HUES64 (cell line): Measurements from ENCODE around the gene MSRB1.
"Not testable (repeated sequence)": the region's sequence is repeated elsewhere in the genome, so short reads cannot be mapped to it uniquely, and the experiment has no call there.

Experiments used
- H3K27ac ChIP-seq: 2 replicates; pipeline ENCODE4 v1.7.0; 2013; ENCODE audit warnings: low read depth, low read length, inconsistent platforms
- H3K27me3 ChIP-seq: 2 replicates; pipeline ENCODE4 v1.6.1; 2013; ENCODE audit warnings: mild to moderate bottlenecking, low read length; ENCODE audit not compliant: insufficient read depth
- H3K36me3 ChIP-seq: 2 replicates; pipeline ENCODE4 v1.6.1; 2013; ENCODE audit warnings: mild to moderate bottlenecking, low read length; ENCODE audit not compliant: insufficient read depth
- H3K4me1 ChIP-seq: 2 replicates; pipeline ENCODE4 v1.6.1; 2013; ENCODE audit warnings: mild to moderate bottlenecking, low read length, moderate library complexity; ENCODE audit not compliant: insufficient read depth
- H3K4me3 ChIP-seq: 2 replicates; pipeline ENCODE4 v1.5.1; 2013; ENCODE audit warnings: mild to moderate bottlenecking, low read length, moderate library complexity
- H3K9ac ChIP-seq: 2 replicates; pipeline ENCODE4 v1.6.1; 2013; ENCODE audit warnings: mild to moderate bottlenecking, low read depth, low read length
- H3K9me3 ChIP-seq: 2 replicates; pipeline ENCODE4 v1.6.1; 2013; ENCODE audit warnings: low read depth, low read length; ENCODE audit not compliant: insufficient read depth
- WGBS: fragments of 150-250, 120-280 bp; methylation state at CpG from one replicate; pipeline ENCODE4 v1.1.7; 2013; ENCODE audit warnings: missing lambda C conversion rate; 5-methylcytosine and 5-hydroxymethylcytosine counted together

MSRB1 gene

GRCh38 chr16:1944612-1945199 lies 1.7 kb upstream of the MSRB1 start:
- no peak overlapping the region for H3K9ac ChIP-seq
- no peak overlapping the region for H3K4me3 ChIP-seq
- H3K27me3 ChIP-seq, result peaks cover 5% of the 10 kb centered on the region; the same call in 1 of the 2 replicates
- H3K36me3 ChIP-seq, result peaks cover 8% of the 10 kb centered on the region
- H3K9me3 ChIP-seq, result no peaks in the 10 kb centered on the region
- H3K27ac ChIP-seq, result no peak overlapping the region
- WGBS, result 87% methylated on average over 20 of the region's 21 CpGs
- 0 out of 2 replicates have a peak, but pooled peaks cover 5% of the 10 kb centered on the region for H3K4me1 ChIP-seq

DNA sequence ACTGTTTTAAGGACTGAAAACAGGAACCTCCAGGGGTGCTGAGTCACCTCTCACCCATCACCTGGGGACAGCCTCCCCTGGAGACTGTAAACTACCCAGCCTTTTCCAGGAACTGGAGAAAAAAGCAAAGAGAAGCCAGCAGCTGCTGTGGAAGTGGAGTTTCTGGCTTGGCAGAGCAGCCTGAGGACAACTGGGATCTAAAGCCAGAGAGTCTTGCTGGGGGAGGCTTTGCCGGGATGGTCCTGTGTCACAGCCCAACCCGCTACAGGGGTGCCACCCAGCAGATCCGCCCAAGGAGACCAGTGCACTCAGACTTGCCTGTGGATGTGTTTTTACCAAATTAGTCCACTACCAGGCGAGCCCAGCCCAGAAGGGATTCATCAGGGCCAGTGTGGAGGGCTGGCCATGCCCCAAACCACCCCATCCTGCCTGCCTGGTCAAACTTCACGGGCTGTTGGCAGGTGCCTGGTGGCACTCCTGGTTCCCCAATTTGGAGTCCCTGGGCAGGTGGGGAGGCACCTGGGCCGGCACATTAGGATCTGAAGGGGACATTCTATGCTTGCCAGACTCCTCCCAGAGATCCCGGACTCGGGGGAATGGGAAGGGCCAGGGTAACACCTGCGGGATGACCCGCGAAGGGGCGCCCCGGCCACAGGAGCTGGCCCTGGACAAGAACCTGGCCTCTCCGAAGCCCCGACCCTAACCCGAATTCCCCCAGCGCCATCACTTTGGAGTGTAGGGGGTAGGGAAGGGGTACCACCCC lies 771 bp downstream of the MSRB1 start:
- Histone ChIP-seq H3K27ac (no peak overlapping the region), H3K4me1 (0 out of 2 replicates have a peak, but pooled peaks cover 5% of the 10 kb centered on the region)

DNA sequence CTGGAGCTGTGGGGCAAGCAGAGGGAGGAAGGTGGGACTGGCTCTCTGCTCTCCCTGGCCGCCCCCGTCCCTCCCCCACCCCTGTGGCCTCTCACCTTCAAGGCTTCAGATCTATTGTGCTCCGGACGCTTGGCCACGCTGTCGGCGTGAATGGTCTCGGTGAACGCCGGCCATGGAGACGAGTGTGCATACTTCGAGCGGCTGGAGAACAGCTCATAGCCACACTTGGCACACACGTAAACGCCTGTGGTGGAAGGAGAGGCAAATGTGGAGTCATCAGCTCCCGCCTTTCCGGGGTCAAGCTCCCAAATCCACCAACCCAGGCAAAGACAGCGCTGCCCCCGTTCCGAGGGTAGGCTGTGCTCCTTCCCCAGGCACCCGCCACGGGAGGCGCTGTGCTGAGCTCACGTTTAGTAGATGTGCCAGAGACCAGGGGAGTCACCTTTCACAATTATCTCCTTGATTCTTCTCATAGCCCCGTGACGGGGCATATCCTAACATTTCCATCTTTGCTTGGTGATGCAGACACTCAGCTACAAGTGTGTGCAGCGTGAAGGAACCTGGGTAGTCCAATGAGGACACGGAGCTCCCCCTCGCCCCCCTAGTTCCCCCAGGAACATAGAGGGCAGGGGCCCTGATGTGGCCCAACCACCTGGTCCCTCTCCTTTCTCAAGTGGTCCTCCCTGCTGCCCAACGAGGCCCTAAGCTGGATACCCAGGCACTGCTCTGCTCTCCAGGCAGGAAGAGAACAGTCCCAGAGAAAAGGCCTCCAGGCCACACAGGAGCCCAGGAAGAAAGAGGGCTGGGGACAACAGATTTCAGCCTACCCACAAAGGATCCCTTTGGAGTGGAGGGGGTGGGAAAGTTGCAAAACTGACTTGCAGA lies 1.6 kb downstream of the MSRB1 start:
- WGBS, result 84% methylated on average over 30 of the region's 30 CpGs
- peaks cover 21% of the 10 kb centered on the region for H3K36me3 ChIP-seq
- H3K4me1 ChIP-seq, result 0 out of 2 replicates have a peak, but pooled peaks cover 5% of the 10 kb centered on the region
- H3K27me3 ChIP-seq, result peaks cover 5% of the 10 kb centered on the region; the same call in 1 of the 2 replicates
- peak overlapping the region; percentile 71; the same call in 1 of the 2 replicates for H3K4me3 ChIP-seq
- no peak overlapping the region for H3K27ac ChIP-seq
- no peak overlapping the region for H3K9ac ChIP-seq
- H3K9me3 ChIP-seq, result no peaks in the 10 kb centered on the region

More for the DNA sequence above, 771 bp downstream of the MSRB1 start:
- Histone ChIP-seq H3K36me3 (peaks cover 21% of the 10 kb centered on the region), H3K9me3 (no peaks in the 10 kb centered on the region), H3K9ac (peak overlapping the region; percentile 37), H3K27me3 (peaks cover 5% of the 10 kb centered on the region; the same call in 1 of the 2 replicates), H3K4me3 (peak overlapping the region; percentile 71)
- WGBS, result 34% methylated on average over 14 of the region's 17 CpGs

DNA sequence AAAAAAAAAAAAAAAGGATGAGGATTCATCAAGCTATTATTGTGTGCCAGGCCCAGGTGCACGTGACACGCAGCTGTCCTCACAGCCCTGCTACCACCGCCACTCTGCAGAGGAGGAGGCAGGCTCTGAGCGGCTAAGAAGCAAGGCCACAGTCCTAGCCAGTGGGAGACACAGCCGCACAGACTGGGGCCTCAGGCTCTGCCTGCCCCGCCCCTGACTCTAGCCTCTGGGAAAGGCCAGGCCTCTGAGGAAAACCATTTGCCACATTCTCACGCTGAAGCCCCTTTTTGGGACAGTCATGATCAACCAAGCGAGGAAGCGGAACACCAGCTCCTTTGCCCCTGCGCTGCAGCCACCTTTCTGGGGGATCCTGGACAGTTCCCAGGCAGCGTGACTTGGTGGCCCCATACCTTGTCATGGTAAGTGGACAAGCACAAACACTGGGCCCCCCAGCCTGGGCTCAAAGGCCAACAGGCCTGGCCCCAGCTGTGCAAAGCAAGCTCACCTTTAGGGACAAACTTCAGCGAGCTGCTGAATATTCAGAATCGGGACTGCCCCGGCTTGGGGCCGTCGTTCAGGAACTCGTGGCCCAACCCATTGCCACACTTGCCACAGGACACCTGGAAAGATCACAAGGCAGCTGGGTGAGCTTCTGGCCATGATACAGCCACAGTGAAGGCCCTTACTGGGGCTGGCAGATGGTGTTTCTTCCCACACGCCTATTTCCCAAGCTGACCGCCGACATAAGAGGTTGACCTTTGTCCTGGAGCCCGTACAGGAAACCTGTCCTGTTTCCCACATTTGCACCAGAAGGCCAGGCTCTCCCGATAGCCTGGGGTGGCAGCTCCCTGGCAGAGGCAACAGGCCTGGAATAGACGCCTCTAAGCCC lies 2.5 kb downstream of the MSRB1 start:
- H3K36me3 ChIP-seq, result peaks cover 21% of the 10 kb centered on the region
- no peak overlapping the region for H3K4me3 ChIP-seq
- WGBS, result 96% methylated on average over 23 of the region's 23 CpGs
- H3K9me3 ChIP-seq, result no peaks in the 10 kb centered on the region
- 0 out of 2 replicates have a peak, but pooled peaks cover 5% of the 10 kb centered on the region for H3K4me1 ChIP-seq
- peaks cover 5% of the 10 kb centered on the region; the same call in 1 of the 2 replicates for H3K27me3 ChIP-seq
- H3K27ac ChIP-seq, result no peak overlapping the region
- H3K9ac ChIP-seq, result no peak overlapping the region

GRCh38 chr16:1939833-1940232 lies 3.2 kb downstream of the MSRB1 start:
- H3K36me3 ChIP-seq, result peaks cover 21% of the 10 kb centered on the region
- H3K9me3 ChIP-seq, H3K9ac ChIP-seq, H3K4me1 ChIP-seq, H3K27ac ChIP-seq, H3K27me3 ChIP-seq, H3K4me3 ChIP-seq: not testable (repeated sequence)
- WGBS, result 95% methylated on average over 8 of the region's 8 CpGs

DNA sequence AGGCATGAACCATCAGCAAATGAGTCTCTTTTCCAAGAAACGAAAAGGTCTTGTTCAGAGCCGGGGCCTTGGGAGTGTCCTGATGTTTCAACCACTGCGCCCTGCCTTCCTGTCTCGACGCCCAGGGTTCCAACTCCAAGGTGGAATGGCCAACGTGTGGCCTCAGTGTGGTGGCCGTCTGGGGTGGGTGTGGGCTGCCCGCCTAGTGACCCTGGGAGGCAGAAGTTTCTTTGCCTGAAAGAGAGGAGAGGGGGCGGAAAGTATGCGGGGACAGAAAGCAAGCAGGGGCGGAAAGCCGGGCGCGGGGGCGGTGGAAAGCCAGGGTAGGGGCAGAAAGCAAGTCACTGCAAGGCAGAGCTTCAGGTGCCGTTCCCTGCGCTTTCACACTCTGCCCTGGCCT lies 4.1 kb downstream of the MSRB1 start:
- WGBS, result 95% methylated on average over 17 of the region's 17 CpGs
- Histone ChIP-seq H3K4me3 (no peak overlapping the region), H3K36me3 (peaks cover 21% of the 10 kb centered on the region), H3K27me3 (peaks cover 5% of the 10 kb centered on the region; the same call in 1 of the 2 replicates), H3K9me3 (no peaks in the 10 kb centered on the region), H3K27ac (no peak overlapping the region), H3K4me1 (0 out of 2 replicates have a peak, but pooled peaks cover 5% of the 10 kb centered on the region), H3K9ac (no peak overlapping the region)

- Histone ChIP-seq H3K9ac (no peak overlapping the region), H3K36me3 (peaks cover 21% of the 10 kb centered on the region), H3K9me3 (no peaks in the 10 kb centered on the region), H3K4me3 (no peak overlapping the region), H3K27ac (no peak overlapping the region), H3K4me1 (0 out of 2 replicates have a peak, but pooled peaks cover 5% of the 10 kb centered on the region), H3K27me3 (peaks cover 5% of the 10 kb centered on the region; the same call in 1 of the 2 replicates)
- WGBS, result 96% methylated on average over 10 of the region's 10 CpGs
These were observed 4.7 kb downstream of the MSRB1 start for GRCh38 chr16:1938316-1938715.

DNA sequence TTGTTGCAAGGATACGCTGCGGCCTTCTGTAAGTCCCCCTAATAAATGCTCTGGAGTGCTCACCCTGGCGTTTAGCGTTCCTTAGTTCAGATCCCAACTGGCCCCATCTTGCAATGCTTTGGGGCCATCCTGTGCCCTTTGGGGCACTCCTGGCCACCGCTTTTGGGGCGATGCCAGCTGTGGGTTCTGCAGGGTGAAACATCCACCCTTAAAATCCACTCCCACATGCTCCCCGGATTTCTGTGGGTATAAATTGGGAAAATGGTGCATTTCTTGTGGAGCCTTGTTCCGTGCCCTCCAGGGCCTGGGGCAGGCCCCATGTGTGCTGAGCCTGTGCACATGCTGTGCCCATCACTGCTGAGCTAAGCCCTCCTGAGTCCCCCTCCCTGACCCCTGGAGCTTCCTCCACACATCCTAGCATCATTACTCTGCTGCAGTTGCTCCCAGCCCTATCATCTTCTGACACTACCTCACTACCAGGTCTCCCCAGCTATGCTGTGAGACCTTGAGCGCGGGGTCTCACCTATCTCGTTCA lies 6.0 kb downstream of the MSRB1 start:
- Histone ChIP-seq H3K9me3 (no peaks in the 10 kb centered on the region), H3K9ac (no peak overlapping the region), H3K4me3 (no peak overlapping the region), H3K27me3 (no peaks in the 10 kb centered on the region), H3K4me1 (0 out of 2 replicates have a peak, but pooled peaks cover 2% of the 10 kb centered on the region), H3K27ac (no peak overlapping the region), H3K36me3 (peaks cover 21% of the 10 kb centered on the region)
- WGBS, result 93% methylated on average over 10 of the region's 11 CpGs

DNA sequence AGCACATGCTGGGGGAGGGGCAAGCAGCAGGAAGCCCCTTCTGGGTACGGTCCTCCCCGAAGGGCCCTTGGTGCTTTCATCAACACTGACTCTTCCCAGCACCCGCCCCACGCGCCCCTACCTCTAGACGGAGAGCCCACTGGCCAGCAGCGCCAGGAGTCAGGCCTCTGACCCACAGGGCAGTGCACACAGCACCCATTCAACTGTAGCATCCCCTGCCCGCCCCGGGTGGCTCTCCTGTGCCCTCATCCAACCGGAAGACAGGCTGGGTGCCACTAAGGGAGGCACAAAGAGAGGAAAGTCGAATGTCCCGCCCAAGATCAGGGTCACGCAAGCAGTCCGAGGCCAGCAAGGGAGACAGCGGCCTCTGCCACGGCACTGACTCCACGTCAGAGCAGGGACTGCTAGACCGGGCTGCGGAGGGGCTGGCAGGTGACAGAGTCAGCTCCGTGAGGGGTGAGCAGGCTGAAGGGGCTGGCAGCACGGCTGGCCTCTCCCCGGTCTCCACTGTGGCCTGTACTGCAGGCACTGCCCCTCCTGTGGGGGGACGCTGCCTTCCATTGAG lies 9.8 kb downstream of the MSRB1 start:
- Histone ChIP-seq H3K36me3 (peaks cover 2% of the 10 kb centered on the region), H3K27me3 (peaks cover 10% of the 10 kb centered on the region), H3K4me1 (no peaks in the 10 kb centered on the region), H3K9me3 (no peaks in the 10 kb centered on the region), H3K9ac (no peak overlapping the region), H3K4me3 (no peak overlapping the region), H3K27ac (no peak overlapping the region)
- 80% methylated on average over 23 of the region's 23 CpGs for WGBS
